ENCODE data around the gene SCD5. TPM values are rescaled to one million over a fixed set of nuclear protein-coding genes. Genes with fewer than 3 reads are reported as not detected.

Gene SCD5
- total RNA-seq, 4 donors from 2014 or later, result 6.2 to 9.2 (median 7.1) TPM

DNA sequence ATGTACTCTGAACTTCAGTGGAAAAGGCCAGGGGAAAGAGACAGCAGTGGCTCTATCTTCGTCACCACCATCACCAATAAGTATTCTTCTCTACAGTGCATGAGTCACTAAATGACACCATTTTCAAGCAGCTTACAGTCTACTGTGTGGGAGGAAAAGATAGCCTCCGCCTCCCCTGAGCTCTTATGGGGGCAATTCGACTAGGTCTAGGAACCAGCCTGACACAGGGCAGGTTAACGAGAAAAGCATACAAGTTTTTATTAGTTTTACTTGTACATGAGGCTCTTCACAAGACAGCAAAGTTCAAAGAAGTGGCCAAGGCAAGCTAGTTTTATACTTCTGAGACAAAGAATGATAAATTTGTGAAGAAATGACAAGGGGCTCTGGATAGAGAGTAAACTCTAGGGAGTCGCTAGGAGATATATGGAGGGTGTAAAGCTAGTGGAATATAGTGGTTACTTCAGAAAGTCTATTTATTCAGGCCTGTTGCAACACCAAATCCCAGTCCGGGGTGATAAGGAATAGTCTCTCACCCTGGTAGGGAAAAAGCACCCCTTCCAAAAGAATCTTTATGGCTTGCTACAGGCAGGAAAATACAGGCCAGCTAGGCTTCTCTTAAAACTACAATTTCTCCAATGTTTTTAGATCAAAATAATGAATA, 49.7 kb downstream of the SCD5 start:
- no peak for TF ChIP-seq CTCF (IDR thresholded peaks at IDR 0.05; ENCODE audit: low read depth)

- no peak for TF ChIP-seq CTCF (IDR thresholded peaks at IDR 0.05; ENCODE audit: low read depth)
Observed at GRCh38 chr4:82747686-82748575, 50.7 kb downstream of the SCD5 start.

DNA sequence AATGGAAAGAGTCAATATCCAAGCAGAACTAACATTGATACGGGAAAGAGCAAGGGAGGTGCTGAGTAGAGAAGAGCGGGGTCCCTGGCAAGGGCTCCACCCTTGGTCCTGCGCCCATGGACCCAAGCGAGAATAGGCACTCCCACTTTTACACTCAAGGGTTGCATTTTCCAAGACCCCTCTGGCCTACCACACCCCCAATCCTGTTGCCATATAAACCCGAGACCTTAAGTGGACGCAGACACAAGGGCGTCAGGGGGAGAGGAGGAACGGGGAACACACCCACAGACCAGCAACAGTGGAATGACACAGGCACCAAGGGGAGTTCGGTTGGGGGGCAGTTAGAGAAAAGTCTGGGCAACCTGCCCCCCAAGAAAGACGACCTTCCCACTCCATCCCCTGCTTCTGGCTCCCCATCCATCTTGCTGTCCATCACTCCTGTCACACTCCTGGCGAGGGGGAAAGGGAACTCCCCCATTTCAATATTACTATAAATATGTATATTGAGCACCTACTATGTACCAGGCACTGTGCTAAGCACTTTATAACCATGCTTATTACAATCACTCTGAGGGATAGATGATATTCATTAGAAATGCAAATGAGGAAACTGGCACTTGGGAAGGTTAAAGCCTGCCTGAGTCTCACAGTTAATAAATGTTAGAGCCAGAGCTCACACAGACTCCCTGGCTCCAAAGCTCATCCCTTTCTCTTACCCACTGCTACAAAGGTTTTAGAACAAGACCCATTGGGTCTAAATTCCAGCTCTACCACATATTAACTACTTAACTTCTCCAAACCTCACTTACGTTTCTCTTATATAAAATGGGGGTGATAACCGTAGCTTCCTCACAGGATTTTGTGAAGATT, 51.7 kb downstream of the SCD5 start:
- no peak for TF ChIP-seq CTCF (IDR thresholded peaks at IDR 0.05; ENCODE audit: low read depth)

GRCh38 chr4:82745173-82745842, 53.3 kb downstream of the SCD5 start:
- TF ChIP-seq CTCF (IDR thresholded peaks at IDR 0.05; ENCODE audit: low read depth), result no peak

GRCh38 chr4:82744284-82744968, 54.2 kb downstream of the SCD5 start:
- TF ChIP-seq CTCF (IDR thresholded peaks at IDR 0.05; ENCODE audit: low read depth), result no peak

DNA sequence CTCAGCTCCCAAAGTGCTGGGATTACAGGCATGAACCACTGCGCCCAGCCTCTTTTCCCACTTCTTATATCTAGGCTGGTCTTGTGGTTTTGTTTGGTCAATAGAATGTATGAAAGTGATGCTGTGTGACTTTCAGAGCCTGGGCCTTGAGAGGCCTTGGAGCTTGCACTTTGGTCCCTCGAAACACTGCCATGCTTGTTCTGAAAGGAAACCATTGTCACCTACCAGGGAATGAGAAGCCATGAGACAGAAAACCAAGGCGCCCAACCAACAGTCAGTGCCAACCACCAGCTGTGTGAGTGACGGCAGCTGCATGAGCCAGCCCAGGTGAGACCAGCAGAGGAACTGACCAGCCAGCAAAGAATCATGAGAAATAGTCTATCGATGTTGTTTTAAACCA, 57.4 kb downstream of the SCD5 start:
- TF ChIP-seq CTCF (IDR thresholded peaks at IDR 0.05; ENCODE audit: low read depth), result no peak

All from subcutaneous adipose tissue (tissue), 4 donors.